Measurements from ENCODE around the gene TMEM53. TPM values are rescaled to one million over a fixed set of nuclear protein-coding genes. Genes with fewer than 3 reads are reported as not detected.

Gene TMEM53
- 10.2 TPM for polyA plus RNA-seq (2013)

GRCh38 chr1:44674113-44675000, at the start of gene TMEM53, which contains the start of gene ARMH1:
TMEM53 (minus strand) TSS chr1:44674481; CDS start chr1:44674391, 90 bp downstream.
ARMH1 (plus strand) TSS chr1:44674714; CDS start chr1:44689698, 14,984 bp downstream.
- under 1% methylated on average over 41 of the region's 56 CpGs for WGBS (ENCODE audit: insufficient coverage)
- peaks cover 22 to 76% (median 53%) of the 10 kb centered on the region in 4 experiments for H3K4me1 ChIP-seq (ENCODE audit: control extremely low read depth in 1 of 4, control insufficient read depth in 4 of 4, insufficient read depth in 4 of 4, low read length in 3 of 4)

GRCh38 chr1:44723496-44724295, 49.4 kb upstream of the TMEM53 start:
- 60% methylated on average over 21 of the region's 28 CpGs for WGBS (ENCODE audit: insufficient coverage)
- POLR2A ChIA-PET = interaction anchor here (0.6 to 1.9 kb wide), 5 partner anchors 52 to 96 kb away, joined by 3 to 9 read pairs (median 6); partner anchors contain the start of genes PLK3 and RPS8
- H3K27ac ChIP-seq (ENCODE audit: insufficient read depth in 1 of 2, low read depth in 1 of 2, low read length in 2 of 2, poor library complexity in 1 of 2, severe bottlenecking in 2 of 2) = peak overlapping the region; percentile 61 to 77

More at GRCh38 chr1:44674113-44675000, at the start of gene TMEM53, which contains the start of gene ARMH1:
- CTCF ChIA-PET = interaction anchor here (0.9 to 5.2 kb wide), 7 partner anchors 10 to 44 kb away, joined by 3 to 21 read pairs (median 7); no protein-coding TSS in a partner anchor
- POLR2A ChIA-PET = interaction anchor here (1.0 to 2.4 kb wide), 2 partner anchors 47 to 57 kb away, joined by 4 to 15 read pairs; no protein-coding TSS in a partner anchor
- Histone ChIP-seq H3K27me3 (replicated peaks in 2 of 5; ENCODE audit: control insufficient read depth in 4 of 5, insufficient read depth in 5 of 5, low read length in 4 of 5) (no peaks in the 10 kb centered on the region), H3K4me3 (ENCODE audit: control insufficient read depth in 1 of 7, extremely low read depth in 1 of 7, insufficient read depth in 4 of 7, low read depth in 2 of 7, low read length in 6 of 7) (peak within 1 kb of the TSS; percentile 63 to 92 (median 81)), H3K27ac (ENCODE audit: insufficient read depth in 1 of 2, low read depth in 1 of 2, low read length in 2 of 2, poor library complexity in 1 of 2, severe bottlenecking in 2 of 2) (peak within 1 kb of the TSS; percentile 59 to 84), H3K36me3 (ENCODE audit: control insufficient read depth in 4 of 4, insufficient read depth in 4 of 4, low read length in 3 of 4) (no peaks in the 10 kb centered on the region), H3K9me3 (ENCODE audit: control extremely low read depth in 1 of 5, control insufficient read depth in 4 of 5, insufficient read depth in 2 of 5, low read depth in 1 of 5, low read length in 4 of 5) (no peaks in the 10 kb centered on the region)
- DNase-seq = peak; percentile 99

GRCh38 chr1:44723064-44723463, 48.8 kb upstream of the TMEM53 start:
- peaks cover 8 to 64% (median 50%) of the 10 kb centered on the region in 4 experiments for H3K4me1 ChIP-seq (ENCODE audit: control extremely low read depth in 1 of 4, control insufficient read depth in 4 of 4, insufficient read depth in 4 of 4, low read length in 3 of 4)
- ChIA-PET POLR2A (interaction anchor here (0.6 to 1.9 kb wide), 4 partner anchors 53 to 96 kb away, joined by 3 to 9 read pairs (median 6); partner anchors contain the start of genes PLK3 and RPS8), CTCF (interaction anchor here (1.6 to 2.6 kb wide), 2 partner anchors 8 to 96 kb away, joined by 4 to 19 read pairs; partner anchors contain the start of gene RNU5D-1)
- 0% methylated on average over 5 of the region's 9 CpGs for WGBS (ENCODE audit: insufficient coverage)
- H3K9me3 ChIP-seq (ENCODE audit: control extremely low read depth in 1 of 5, control insufficient read depth in 4 of 5, insufficient read depth in 2 of 5, low read depth in 1 of 5, low read length in 4 of 5) = no peaks in the 10 kb centered on the region
- H3K4me3 ChIP-seq (ENCODE audit: control insufficient read depth in 1 of 7, extremely low read depth in 1 of 7, insufficient read depth in 4 of 7, low read depth in 2 of 7, low read length in 6 of 7) = peak overlapping the region in 6 of 7 experiments; percentile 34 to 74 (median 58)
- no peaks in the 10 kb centered on the region for H3K27me3 ChIP-seq (replicated peaks in 2 of 5; ENCODE audit: control insufficient read depth in 4 of 5, insufficient read depth in 5 of 5, low read length in 4 of 5)
- peaks cover 0 to 5% (median 1%) of the 10 kb centered on the region in 4 experiments for H3K36me3 ChIP-seq (ENCODE audit: control insufficient read depth in 4 of 4, insufficient read depth in 4 of 4, low read length in 3 of 4)
- peak overlapping the region in 1 of 2 experiments; percentile 77 for H3K27ac ChIP-seq (ENCODE audit: insufficient read depth in 1 of 2, low read depth in 1 of 2, low read length in 2 of 2, poor library complexity in 1 of 2, severe bottlenecking in 2 of 2)
- DNase-seq = no peak

More at GRCh38 chr1:44723496-44724295, 49.4 kb upstream of the TMEM53 start:
- Histone ChIP-seq H3K4me3 (ENCODE audit: control insufficient read depth in 1 of 7, extremely low read depth in 1 of 7, insufficient read depth in 4 of 7, low read depth in 2 of 7, low read length in 6 of 7) (peak overlapping the region in 6 of 7 experiments; percentile 34 to 74 (median 58)), H3K27me3 (replicated peaks in 2 of 5; ENCODE audit: control insufficient read depth in 4 of 5, insufficient read depth in 5 of 5, low read length in 4 of 5) (no peaks in the 10 kb centered on the region), H3K9me3 (ENCODE audit: control extremely low read depth in 1 of 5, control insufficient read depth in 4 of 5, insufficient read depth in 2 of 5, low read depth in 1 of 5, low read length in 4 of 5) (no peaks in the 10 kb centered on the region), H3K4me1 (ENCODE audit: control extremely low read depth in 1 of 4, control insufficient read depth in 4 of 4, insufficient read depth in 4 of 4, low read length in 3 of 4) (peaks cover 8 to 68% (median 52%) of the 10 kb centered on the region in 4 experiments), H3K36me3 (ENCODE audit: control insufficient read depth in 4 of 4, insufficient read depth in 4 of 4, low read length in 3 of 4) (peaks cover 0 to 5% (median 1%) of the 10 kb centered on the region in 4 experiments)
- peak; percentile 88 to 98 (median 98) for DNase-seq
- CTCF ChIA-PET = interaction anchor here (1.6 to 2.6 kb wide), 2 partner anchors 7 to 95 kb away, joined by 4 to 19 read pairs; partner anchors contain the start of gene RNU5D-1

- 28% methylated on average over 3 of the region's 14 CpGs for WGBS (ENCODE audit: insufficient coverage)
- peak overlapping the region; percentile 98 to 99 for H3K27ac ChIP-seq (ENCODE audit: insufficient read depth in 1 of 2, low read depth in 1 of 2, low read length in 2 of 2, poor library complexity in 1 of 2, severe bottlenecking in 2 of 2)
- no peaks in the 10 kb centered on the region for H3K27me3 ChIP-seq (replicated peaks in 2 of 5; ENCODE audit: control insufficient read depth in 4 of 5, insufficient read depth in 5 of 5, low read length in 4 of 5)
- CTCF ChIA-PET = interaction anchor here (0.7 to 2.6 kb wide), 8 partner anchors 9 to 100 kb away, joined by 3 to 19 read pairs (median 4); partner anchors contain the start of genes BTBD19 and RNU5D-1
- peaks cover 5 to 63% (median 52%) of the 10 kb centered on the region in 4 experiments for H3K4me1 ChIP-seq (ENCODE audit: control extremely low read depth in 1 of 4, control insufficient read depth in 4 of 4, insufficient read depth in 4 of 4, low read length in 3 of 4)
- no peaks in the 10 kb centered on the region for H3K9me3 ChIP-seq (ENCODE audit: control extremely low read depth in 1 of 5, control insufficient read depth in 4 of 5, insufficient read depth in 2 of 5, low read depth in 1 of 5, low read length in 4 of 5)
- H3K4me3 ChIP-seq (ENCODE audit: control insufficient read depth in 1 of 7, extremely low read depth in 1 of 7, insufficient read depth in 4 of 7, low read depth in 2 of 7, low read length in 6 of 7) = peak overlapping the region in 4 of 7 experiments; percentile 2 to 32 (median 18)
- peak; percentile 96 to 99 (median 97) for DNase-seq
- H3K36me3 ChIP-seq (ENCODE audit: control insufficient read depth in 4 of 4, insufficient read depth in 4 of 4, low read length in 3 of 4) = peaks cover 0 to 5% (median 1%) of the 10 kb centered on the region in 4 experiments
- POLR2A ChIA-PET = interaction anchor here (0.5 to 3.2 kb wide), 36 partner anchors 9 to 1581 kb away, joined by 3 to 150 read pairs (median 5); partner anchors contain the start of genes ARMH1, BEST4, BTBD19 and DMAP1
Measured at GRCh38 chr1:44721485-44722361, 47.4 kb upstream of the TMEM53 start.

DNA sequence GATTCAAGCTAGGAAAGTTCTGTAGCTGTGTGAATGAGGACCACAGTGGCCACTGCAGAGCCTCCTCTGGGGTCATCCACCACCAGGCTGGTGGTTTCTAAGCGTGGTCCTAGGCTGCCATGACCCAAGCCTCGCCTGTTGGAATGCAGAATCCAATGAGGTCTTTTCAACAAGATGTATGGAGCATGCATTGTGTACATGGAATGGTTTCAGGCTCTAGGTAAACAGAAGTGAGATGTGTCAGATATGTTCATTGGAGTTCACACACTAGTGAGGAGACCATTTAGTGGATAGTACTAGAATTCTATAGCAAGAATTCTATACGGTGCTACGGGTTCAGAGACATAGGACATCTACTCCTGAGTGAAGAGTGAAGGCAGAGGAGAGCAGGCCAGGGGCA, 46.0 kb upstream of the TMEM53 start:
- POLR2A ChIA-PET = interaction anchor here (1.0 to 3.2 kb wide), 7 partner anchors 10 to 102 kb away, joined by 3 to 150 read pairs (median 8); partner anchors contain the start of genes BTBD19, DYNLT4 and RNU5D-1
- peaks cover 6 to 62% (median 51%) of the 10 kb centered on the region in 4 experiments for H3K4me1 ChIP-seq (ENCODE audit: control extremely low read depth in 1 of 4, control insufficient read depth in 4 of 4, insufficient read depth in 4 of 4, low read length in 3 of 4)

More for the DNA sequence above, 46.0 kb upstream of the TMEM53 start:
- WGBS (ENCODE audit: insufficient coverage) = 76% methylated on average over 4 of the region's 4 CpGs
- Histone ChIP-seq H3K36me3 (ENCODE audit: control insufficient read depth in 4 of 4, insufficient read depth in 4 of 4, low read length in 3 of 4) (peaks cover 0 to 3% (median 0%) of the 10 kb centered on the region in 4 experiments), H3K27me3 (replicated peaks in 2 of 5; ENCODE audit: control insufficient read depth in 4 of 5, insufficient read depth in 5 of 5, low read length in 4 of 5) (no peaks in the 10 kb centered on the region), H3K4me3 (ENCODE audit: control insufficient read depth in 1 of 7, extremely low read depth in 1 of 7, insufficient read depth in 4 of 7, low read depth in 2 of 7, low read length in 6 of 7) (no peak overlapping the region), H3K27ac (ENCODE audit: insufficient read depth in 1 of 2, low read depth in 1 of 2, low read length in 2 of 2, poor library complexity in 1 of 2, severe bottlenecking in 2 of 2) (no peak overlapping the region), H3K9me3 (ENCODE audit: control extremely low read depth in 1 of 5, control insufficient read depth in 4 of 5, insufficient read depth in 2 of 5, low read depth in 1 of 5, low read length in 4 of 5) (no peaks in the 10 kb centered on the region)
- CTCF ChIA-PET = interaction anchor here (0.7 to 3.5 kb wide), 4 partner anchors 11 to 36 kb away, joined by 3 to 12 read pairs (median 4); no protein-coding TSS in a partner anchor
- DNase-seq = no peak

Data from common myeloid progenitor, CD34-positive (primary cell).